GM18508 (cell line): ENCODE results near the gene MPEG1.
A peak's percentile ranks its signal among the peaks of the same experiment; 100 is the strongest.

Experiments
- ATAC-seq: cut with Tn5 transposase; IDR thresholded peaks from one replicate; pipeline ENCODE4 v1.9.1; 2021; ENCODE audit warnings: moderate number of reproducible peaks; ENCODE audit not compliant: insufficient read depth, unreplicated experiment

The MPEG1 gene

GRCh38 chr11:59218893-59219292, 6.2 kb upstream of the MPEG1 start:
- ATAC-seq, result no peak

- no peak for ATAC-seq
Observed at GRCh38 chr11:59218319-59218718, 5.6 kb upstream of the MPEG1 start.

- ATAC-seq, result peak; percentile 84
Observed at GRCh38 chr11:59216641-59217564, 4.2 kb upstream of the MPEG1 start.

- no peak for ATAC-seq
Observed at GRCh38 chr11:59214141-59214893, 1.6 kb upstream of the MPEG1 start.

- ATAC-seq, result no peak
Observed at GRCh38 chr11:59212222-59212621, 505 bp downstream of the MPEG1 start.

- ATAC-seq, result no peak
Observed at GRCh38 chr11:59208956-59209355, 3.8 kb downstream of the MPEG1 start.

- peak; percentile 64 for ATAC-seq
Observed at GRCh38 chr11:59207988-59208451, 4.7 kb downstream of the MPEG1 start.

GRCh38 chr11:59206635-59207034, 6.1 kb downstream of the MPEG1 start:
- ATAC-seq, result no peak

- ATAC-seq, result no peak
Observed at GRCh38 chr11:59205648-59206047, 7.1 kb downstream of the MPEG1 start.

- no peak for ATAC-seq
Observed at GRCh38 chr11:59204746-59205145, 8.0 kb downstream of the MPEG1 start.

- no peak for ATAC-seq
Observed at GRCh38 chr11:59201353-59201752, 11.4 kb downstream of the MPEG1 start.

- no peak for ATAC-seq
Observed at GRCh38 chr11:59200423-59200746, 12.3 kb downstream of the MPEG1 start.

GRCh38 chr11:59199546-59200422, 12.9 kb downstream of the MPEG1 start:
- ATAC-seq, result no peak

- ATAC-seq, result no peak
Observed at GRCh38 chr11:59198726-59199125, 14.0 kb downstream of the MPEG1 start.

- ATAC-seq, result no peak
Observed at GRCh38 chr11:59197991-59198390, 14.7 kb downstream of the MPEG1 start.

GRCh38 chr11:59196777-59197176, 15.9 kb downstream of the MPEG1 start:
- ATAC-seq, result no peak

GRCh38 chr11:59195586-59195985, 17.1 kb downstream of the MPEG1 start:
- ATAC-seq, result no peak

- ATAC-seq, result no peak
Observed at GRCh38 chr11:59193587-59194130, 19.1 kb downstream of the MPEG1 start.

GRCh38 chr11:59192446-59193020, 20.2 kb downstream of the MPEG1 start:
- ATAC-seq, result no peak

GRCh38 chr11:59191890-59192289, 20.8 kb downstream of the MPEG1 start:
- no peak for ATAC-seq
